Activated naive CD8-positive, alpha-beta T cell treated with anti-CD3 and anti-CD28 coated beads, Interleukin-2, amount 10 ng/mL, durations not matched to agents 7 days and 5 days (primary cell): ENCODE results near the gene PKP1. TPM values are rescaled to one million over a fixed set of nuclear protein-coding genes. Genes with fewer than 3 reads are reported as not detected.

Experiments
- ATAC-seq: fragments of 150-1000 bp; cut with Tn5 transposase; one replicate; pipeline ENCODE4 v1.10.0; 2021; ENCODE audit warnings: low read depth, moderate library complexity
- POLR2A ChIA-PET: fragments of 350-600 bp; sonication (Branson Sonifier 250); formaldehyde crosslinking; loops from one replicate; lab custom pipeline; 2021; ENCODE audit warnings: antibody characterized with exemption; lab: Charles Lee
- DNase-seq: peaks from one replicate; pipeline ENCODE4 v3.0.0; 2021
- H3K27ac Mint-ChIP-seq: one replicate; pipeline ENCODE4 v1.8.0; 2022; ENCODE audit warnings: mild to moderate bottlenecking, mixed read lengths
- H3K27me3 Mint-ChIP-seq: one replicate; pipeline ENCODE4 v1.8.0; 2022; ENCODE audit warnings: mild to moderate bottlenecking, moderate library complexity, mixed read lengths
- H3K36me3 Mint-ChIP-seq: one replicate; pipeline ENCODE4 v1.8.0; 2021; ENCODE audit warnings: mild to moderate bottlenecking, mixed read lengths
- H3K4me1 Mint-ChIP-seq: one replicate; pipeline ENCODE4 v1.8.0; 2021; ENCODE audit warnings: mixed read lengths
- H3K4me3 Mint-ChIP-seq: one replicate; pipeline ENCODE4 v1.8.0; 2022; ENCODE audit warnings: mild to moderate bottlenecking, moderate library complexity, mixed read lengths
- H3K9me3 Mint-ChIP-seq: one replicate; pipeline ENCODE4 v1.8.0; 2021; ENCODE audit warnings: mixed read lengths
- total RNA-seq, 2 experiments: library from RNA; stranded (reverse); gene quantifications; one replicate each; pipeline ENCODE4 v1.2.3, GENCODE V29; 2021

Gene PKP1
- total RNA-seq, 2 experiments from 2014 or later = not detected

- Mint-ChIP-seq H3K27ac (no peak overlapping the region), H3K27me3 (peaks cover 2% of the 10 kb centered on the region), H3K36me3 (no peaks in the 10 kb centered on the region), H3K4me1 (no peaks in the 10 kb centered on the region), H3K4me3 (no peak overlapping the region), H3K9me3 (no peaks in the 10 kb centered on the region)
- no peak for ATAC-seq
- POLR2A ChIA-PET = no interaction called here
- DNase-seq = no peak
These were observed 71.0 kb downstream of the PKP1 start for GRCh38 chr1:201354151-201354900.

GRCh38 chr1:201354901-201355295 is 71.6 kb downstream of the PKP1 start:
- Mint-ChIP-seq H3K4me3 (no peak overlapping the region), H3K27me3 (no peaks in the 10 kb centered on the region), H3K9me3 (no peaks in the 10 kb centered on the region), H3K36me3 (no peaks in the 10 kb centered on the region), H3K4me1 (no peaks in the 10 kb centered on the region), H3K27ac (no peak overlapping the region)
- POLR2A ChIA-PET = no interaction called here
- DNase-seq (no peak), ATAC-seq (no peak)

- Mint-ChIP-seq H3K27ac (no peak overlapping the region), H3K4me1 (no peaks in the 10 kb centered on the region), H3K27me3 (no peaks in the 10 kb centered on the region), H3K4me3 (no peak overlapping the region), H3K9me3 (no peaks in the 10 kb centered on the region), H3K36me3 (no peaks in the 10 kb centered on the region)
- DNase-seq = no peak
- no peak for ATAC-seq
- POLR2A ChIA-PET = no interaction called here
These were observed 72.2 kb downstream of the PKP1 start for GRCh38 chr1:201355471-201355870.

- POLR2A ChIA-PET = no interaction called here
- ATAC-seq (no peak), DNase-seq (no peak)
- H3K36me3 Mint-ChIP-seq = no peaks in the 10 kb centered on the region
- H3K27ac Mint-ChIP-seq = no peak overlapping the region
- H3K4me3 Mint-ChIP-seq = no peak overlapping the region
- no peaks in the 10 kb centered on the region for H3K9me3 Mint-ChIP-seq
- H3K4me1 Mint-ChIP-seq = no peaks in the 10 kb centered on the region
- no peaks in the 10 kb centered on the region for H3K27me3 Mint-ChIP-seq
These were observed 72.9 kb downstream of the PKP1 start for GRCh38 chr1:201356236-201356635.

GRCh38 chr1:201356701-201357100 is 73.4 kb downstream of the PKP1 start:
- no peak overlapping the region for H3K27ac Mint-ChIP-seq
- no peaks in the 10 kb centered on the region for H3K9me3 Mint-ChIP-seq
- no peaks in the 10 kb centered on the region for H3K27me3 Mint-ChIP-seq
- POLR2A ChIA-PET = no interaction called here
- DNase-seq = no peak
- no peak overlapping the region for H3K4me3 Mint-ChIP-seq
- ATAC-seq = no peak
- no peaks in the 10 kb centered on the region for H3K4me1 Mint-ChIP-seq
- no peaks in the 10 kb centered on the region for H3K36me3 Mint-ChIP-seq

- no peak for DNase-seq
- H3K27me3 Mint-ChIP-seq = peaks cover under 1% of the 10 kb centered on the region
These were observed 73.9 kb downstream of the PKP1 start for GRCh38 chr1:201357211-201357610.

GRCh38 chr1:201357636-201358348 is 74.5 kb downstream of the PKP1 start:
- H3K4me3 Mint-ChIP-seq = no peak overlapping the region
- H3K27ac Mint-ChIP-seq = no peak overlapping the region
- no peaks in the 10 kb centered on the region for H3K4me1 Mint-ChIP-seq
- H3K9me3 Mint-ChIP-seq = no peaks in the 10 kb centered on the region
- ATAC-seq (no peak), DNase-seq (no peak)
- no peaks in the 10 kb centered on the region for H3K36me3 Mint-ChIP-seq
- peaks cover 2% of the 10 kb centered on the region for H3K27me3 Mint-ChIP-seq
- POLR2A ChIA-PET = interaction anchor here (0.7 kb wide), 1 partner anchor 592 kb away, joined by 3 read pairs; no protein-coding TSS in a partner anchor

More at GRCh38 chr1:201357211-201357610, 73.9 kb downstream of the PKP1 start:
- H3K36me3 Mint-ChIP-seq = no peaks in the 10 kb centered on the region
- no peak overlapping the region for H3K27ac Mint-ChIP-seq
- ATAC-seq = no peak
- no peaks in the 10 kb centered on the region for H3K9me3 Mint-ChIP-seq
- H3K4me1 Mint-ChIP-seq = no peaks in the 10 kb centered on the region
- H3K4me3 Mint-ChIP-seq = no peak overlapping the region
- POLR2A ChIA-PET = no interaction called here

- Mint-ChIP-seq H3K27me3 (peaks cover 2% of the 10 kb centered on the region), H3K36me3 (no peaks in the 10 kb centered on the region), H3K9me3 (no peaks in the 10 kb centered on the region), H3K4me3 (no peak overlapping the region), H3K4me1 (no peaks in the 10 kb centered on the region), H3K27ac (no peak overlapping the region)
- DNase-seq (no peak), ATAC-seq (no peak)
- POLR2A ChIA-PET = no interaction called here
These were observed 75.3 kb downstream of the PKP1 start for GRCh38 chr1:201358596-201358995.

GRCh38 chr1:201359031-201359872 is 75.9 kb downstream of the PKP1 start:
- H3K4me1 Mint-ChIP-seq = no peaks in the 10 kb centered on the region
- no peaks in the 10 kb centered on the region for H3K9me3 Mint-ChIP-seq
- no peak overlapping the region for H3K27ac Mint-ChIP-seq
- POLR2A ChIA-PET = no interaction called here
- ATAC-seq (no peak), DNase-seq (no peak)
- H3K4me3 Mint-ChIP-seq = no peak overlapping the region
- H3K36me3 Mint-ChIP-seq = no peaks in the 10 kb centered on the region
- peaks cover 2% of the 10 kb centered on the region for H3K27me3 Mint-ChIP-seq

GRCh38 chr1:201359873-201360210 is 76.5 kb downstream of the PKP1 start:
- peaks cover 2% of the 10 kb centered on the region for H3K27me3 Mint-ChIP-seq
- ATAC-seq = no peak
- POLR2A ChIA-PET = no interaction called here
- H3K9me3 Mint-ChIP-seq = no peaks in the 10 kb centered on the region
- H3K36me3 Mint-ChIP-seq = no peaks in the 10 kb centered on the region
- no peak overlapping the region for H3K27ac Mint-ChIP-seq
- no peak overlapping the region for H3K4me3 Mint-ChIP-seq
- no peaks in the 10 kb centered on the region for H3K4me1 Mint-ChIP-seq
- DNase-seq = no peak

- Mint-ChIP-seq H3K36me3 (no peaks in the 10 kb centered on the region), H3K4me3 (no peak overlapping the region), H3K27ac (no peak overlapping the region), H3K9me3 (no peaks in the 10 kb centered on the region), H3K27me3 (peaks cover 2% of the 10 kb centered on the region), H3K4me1 (no peaks in the 10 kb centered on the region)
- DNase-seq (no peak), ATAC-seq (no peak)
- POLR2A ChIA-PET = no interaction called here
These were observed 77.2 kb downstream of the PKP1 start for GRCh38 chr1:201360486-201360885.

- no peaks in the 10 kb centered on the region for H3K36me3 Mint-ChIP-seq
- no peak overlapping the region for H3K4me3 Mint-ChIP-seq
- H3K27me3 Mint-ChIP-seq = peaks cover 2% of the 10 kb centered on the region
- no peak for ATAC-seq
- DNase-seq = no peak
- no peaks in the 10 kb centered on the region for H3K4me1 Mint-ChIP-seq
- H3K9me3 Mint-ChIP-seq = no peaks in the 10 kb centered on the region
- H3K27ac Mint-ChIP-seq = no peak overlapping the region
- POLR2A ChIA-PET = no interaction called here
These were observed 77.8 kb downstream of the PKP1 start for GRCh38 chr1:201360901-201361651.
